Lung (tissue), 12 donors: ENCODE results near the gene ASAP2. TPM values are rescaled to one million over a fixed set of nuclear protein-coding genes. Genes with fewer than 3 reads are reported as not detected.
A peak's percentile ranks its signal among the peaks of the same experiment; 100 is the strongest.

ENCODE experiments used
- ATAC-seq: fragments of 200-7000 bp; cut with Tn5 transposase; one replicate; pipeline ENCODE4 v1.9.1; 2020; ENCODE audit warnings: moderate number of reproducible peaks; ENCODE audit not compliant: insufficient read depth, low FRiP score
- DNase-seq, 3 donors: peaks; one replicate each; pipeline ENCODE4 v3.0.0-alpha.2; 2013 to 2017
- H3K27ac ChIP-seq, 2 donors: one replicate each; pipeline ENCODE4 v1.5.1; 2013; ENCODE audit warnings: mild to moderate bottlenecking in 2 of 2, moderate library complexity in 2 of 2, control low read depth in 1 of 2, inconsistent platforms in 1 of 2, low read depth in 1 of 2, low read length in 1 of 2
- H3K27me3 ChIP-seq, 3 donors: one replicate each; pipeline ENCODE4 v1.5.1; 2013; ENCODE audit warnings: low read length in 2 of 3; ENCODE audit not compliant: control insufficient read depth in 3 of 3, insufficient read depth in 3 of 3
- H3K36me3 ChIP-seq, 4 donors: one replicate each; pipeline ENCODE4 v1.5.1; 2013; ENCODE audit warnings: low read length in 4 of 4, mild to moderate bottlenecking in 1 of 4, moderate library complexity in 1 of 4; ENCODE audit not compliant: control insufficient read depth in 4 of 4, insufficient read depth in 4 of 4
- H3K4me1 ChIP-seq, 5 donors: one replicate each; pipeline ENCODE4 v1.5.1; 2013; ENCODE audit warnings: low read length in 5 of 5, mild to moderate bottlenecking in 2 of 5, moderate library complexity in 1 of 5; ENCODE audit not compliant: control insufficient read depth in 5 of 5, insufficient read depth in 5 of 5
- H3K4me3 ChIP-seq: one replicate; pipeline ENCODE4 v1.5.1; 2013; ENCODE audit warnings: mild to moderate bottlenecking, control low read depth, moderate library complexity
- H3K9ac ChIP-seq, 2 donors: one replicate each; pipeline ENCODE4 v1.5.1; 2013; ENCODE audit warnings: low read length in 2 of 2, control low read depth in 1 of 2; ENCODE audit not compliant: insufficient read depth in 1 of 2
- H3K9me3 ChIP-seq, 4 donors: one replicate each; pipeline ENCODE4 v1.5.1; 2013; ENCODE audit warnings: low read length in 3 of 4, mild to moderate bottlenecking in 1 of 4, moderate library complexity in 1 of 4; ENCODE audit not compliant: control insufficient read depth in 4 of 4, insufficient read depth in 3 of 4
- WGBS, 2 donors: extraction: QIAGEN DNeasy Blood & Tissue Kit; methylation state at CpG; one replicate each; pipeline ENCODE4 v1.1.7; 2013; 5-methylcytosine and 5-hydroxymethylcytosine counted together
- polyA plus RNA-seq, 2 donors: library from polyadenylated mRNA; stranded (reverse); fragments of 200-250 nt; gene quantifications; one replicate each; pipeline ENCODE4 v1.2.1, GENCODE V29; 2013
- total RNA-seq, 2 donors: library from RNA; depleted of rRNA in 1 of 2; stranded (reverse); fragments of >200 nt in 1 of 2; gene quantifications; one replicate each; pipeline ENCODE4 v1.2.1, GENCODE V29; 2014 to 2021
- TF ChIP-seq, protein P1 (sequence below): IDR thresholded peaks from 2 replicates; pipeline ENCODE4 v1.5.1; 2012; ENCODE audit warnings: mild to moderate bottlenecking; ENCODE audit errors: control extremely low read depth, extremely low read depth
- donor health status: control.
- donor health status: control.
- donor health status: Bipolar disorder and iron deficiency.
- donor health status: healthy.
- donor health status: DM: yes; HTN: yes; CAD: no.

Gene ASAP2
- total and polyA plus RNA-seq, 4 donors: 7.4 to 30.9 (median 17.0) TPM

DNA sequence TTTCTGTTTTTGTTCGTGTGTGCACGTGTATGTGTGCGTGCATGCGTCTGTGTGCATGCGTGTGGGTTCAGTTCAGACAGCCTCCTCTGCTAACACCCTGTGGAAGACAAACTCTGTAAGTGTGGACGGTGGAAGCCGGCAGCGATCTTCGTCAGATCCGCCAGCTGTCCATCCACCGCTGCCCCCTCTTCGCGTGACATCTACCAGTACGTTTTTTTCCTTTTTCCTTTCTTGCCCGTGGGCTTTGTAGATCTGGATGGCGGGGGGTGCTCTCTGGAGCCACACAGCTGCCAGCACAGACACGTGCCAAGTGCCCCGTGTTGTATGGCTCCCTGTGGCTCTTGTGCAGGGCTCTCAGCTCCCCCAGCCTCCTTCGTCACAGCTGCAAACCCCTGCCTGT is 184.4 kb downstream of the ASAP2 start:
- Histone ChIP-seq H3K9ac (no peak overlapping the region), H3K4me3 (no peak overlapping the region), H3K4me1 (peaks cover 0 to 5% (median 0%) of the 10 kb centered on the region in 5 donors), H3K36me3 (peaks cover 0 to 30% (median 0%) of the 10 kb centered on the region in 4 donors), H3K27me3 (no peaks in the 10 kb centered on the region), H3K9me3 (no peaks in the 10 kb centered on the region), H3K27ac (no peak overlapping the region)
- 91 to 94% methylated on average over 19 of the region's 19 CpGs for WGBS, 2 donors
- ATAC-seq: no peak
- no peak for DNase-seq
- TF ChIP-seq, protein P1, sequence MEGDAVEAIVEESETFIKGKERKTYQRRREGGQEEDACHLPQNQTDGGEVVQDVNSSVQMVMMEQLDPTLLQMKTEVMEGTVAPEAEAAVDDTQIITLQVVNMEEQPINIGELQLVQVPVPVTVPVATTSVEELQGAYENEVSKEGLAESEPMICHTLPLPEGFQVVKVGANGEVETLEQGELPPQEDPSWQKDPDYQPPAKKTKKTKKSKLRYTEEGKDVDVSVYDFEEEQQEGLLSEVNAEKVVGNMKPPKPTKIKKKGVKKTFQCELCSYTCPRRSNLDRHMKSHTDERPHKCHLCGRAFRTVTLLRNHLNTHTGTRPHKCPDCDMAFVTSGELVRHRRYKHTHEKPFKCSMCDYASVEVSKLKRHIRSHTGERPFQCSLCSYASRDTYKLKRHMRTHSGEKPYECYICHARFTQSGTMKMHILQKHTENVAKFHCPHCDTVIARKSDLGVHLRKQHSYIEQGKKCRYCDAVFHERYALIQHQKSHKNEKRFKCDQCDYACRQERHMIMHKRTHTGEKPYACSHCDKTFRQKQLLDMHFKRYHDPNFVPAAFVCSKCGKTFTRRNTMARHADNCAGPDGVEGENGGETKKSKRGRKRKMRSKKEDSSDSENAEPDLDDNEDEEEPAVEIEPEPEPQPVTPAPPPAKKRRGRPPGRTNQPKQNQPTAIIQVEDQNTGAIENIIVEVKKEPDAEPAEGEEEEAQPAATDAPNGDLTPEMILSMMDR: no peak

DNA sequence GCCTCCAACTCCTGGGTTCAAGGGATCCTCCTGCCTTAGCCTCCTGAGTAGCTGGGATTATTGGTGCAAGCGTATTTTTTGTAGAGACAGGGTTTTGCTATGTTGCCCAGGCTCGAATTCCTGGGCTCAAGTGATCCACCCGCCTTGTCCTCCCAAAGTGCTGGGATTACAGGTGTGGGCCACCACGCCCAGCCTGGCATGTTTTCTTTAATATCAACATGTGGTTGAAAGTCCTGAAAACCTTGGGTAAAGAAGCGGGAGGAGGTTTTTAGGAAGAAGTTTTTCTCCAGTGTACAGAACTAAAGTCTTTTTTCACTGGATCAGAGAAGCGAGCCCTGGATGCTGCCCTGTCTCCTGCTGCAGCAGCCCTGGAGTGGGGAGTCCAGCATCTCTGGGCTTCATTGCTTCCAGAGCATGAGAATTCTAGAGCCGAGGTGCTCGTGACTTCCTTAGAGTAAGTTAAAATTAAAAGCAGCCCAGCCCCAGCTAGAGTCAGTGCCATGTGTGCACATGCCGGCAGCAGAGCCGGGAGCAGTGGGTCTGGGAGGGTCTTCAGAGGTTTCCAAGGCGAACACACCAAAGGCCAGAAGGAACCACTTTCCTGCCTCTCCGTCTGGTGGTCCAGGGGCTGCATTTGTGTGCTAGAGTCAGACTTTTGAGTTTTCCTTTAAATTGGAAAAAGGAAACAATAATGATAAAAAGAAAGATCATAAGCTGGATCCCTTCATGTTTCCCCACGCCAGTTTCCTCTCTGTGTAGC is 185.5 kb downstream of the ASAP2 start:
- H3K36me3 ChIP-seq: peaks cover 0 to 35% (median 0%) of the 10 kb centered on the region in 4 donors

DNA sequence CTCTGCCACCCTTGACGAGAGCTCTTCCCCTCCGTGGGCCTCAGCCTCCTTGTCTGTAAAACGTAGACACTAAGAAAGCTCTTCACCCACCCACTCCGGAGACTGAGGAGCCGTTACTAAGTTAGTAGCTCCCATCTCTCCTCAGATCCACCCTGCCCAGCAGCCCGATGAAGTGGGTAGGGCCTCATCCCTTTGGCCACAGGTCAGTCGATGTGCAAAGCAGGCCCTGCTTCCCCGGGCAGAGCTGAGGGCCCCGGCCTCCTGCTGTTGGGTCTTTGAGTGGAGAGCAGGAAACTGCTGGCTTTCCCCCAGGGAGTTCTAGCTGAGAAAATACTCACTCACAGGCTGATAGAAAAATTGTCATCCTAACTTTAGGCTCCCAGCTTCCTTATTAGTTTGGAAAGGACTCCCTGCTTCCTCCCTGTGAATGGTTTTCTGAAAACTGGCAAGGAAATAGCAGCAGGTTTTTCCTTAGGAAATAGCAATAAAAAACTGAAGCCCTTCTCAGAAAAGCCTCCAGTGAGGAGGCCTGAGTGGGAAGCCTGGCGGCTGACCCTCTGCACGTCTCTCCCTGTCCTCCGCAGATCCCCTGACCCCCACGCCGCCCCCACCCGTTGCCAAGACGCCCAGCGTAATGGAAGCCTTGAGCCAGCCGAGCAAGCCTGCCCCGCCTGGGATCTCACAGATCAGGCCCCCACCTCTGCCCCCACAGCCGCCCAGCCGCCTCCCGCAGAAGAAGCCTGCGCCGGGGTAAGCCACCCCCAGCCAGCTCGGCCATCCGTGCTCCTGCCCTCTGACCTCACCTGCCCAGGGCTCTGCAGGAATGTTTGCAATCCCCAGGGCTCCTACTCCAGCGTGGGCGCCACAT is 186.5 kb downstream of the ASAP2 start:
- TF ChIP-seq, protein P1: no peak
- Histone ChIP-seq H3K4me1 (peaks cover 0 to 5% (median 0%) of the 10 kb centered on the region in 5 donors), H3K27me3 (no peaks in the 10 kb centered on the region), H3K9ac (peak overlapping the region in 1 of 2 donors; percentile 5), H3K27ac (peak overlapping the region in 1 of 2 donors; percentile 2), H3K36me3 (peaks cover 0 to 36% (median 0%) of the 10 kb centered on the region in 4 donors), H3K9me3 (no peaks in the 10 kb centered on the region), H3K4me3 (no peak overlapping the region)
- 78 to 82% methylated on average over 28 of the region's 28 CpGs for WGBS, 2 donors
- ATAC-seq (no peak), DNase-seq (peak in 1 of 3 donors; percentile 16)

More for the DNA sequence above, 185.5 kb downstream of the ASAP2 start:
- DNase-seq: no peak
- TF ChIP-seq, protein P1: no peak
- ATAC-seq: no peak
- peaks cover 0 to 5% (median 0%) of the 10 kb centered on the region in 5 donors for H3K4me1 ChIP-seq
- H3K27ac ChIP-seq: no peak overlapping the region
- H3K9ac ChIP-seq: no peak overlapping the region
- no peaks in the 10 kb centered on the region for H3K9me3 ChIP-seq
- no peaks in the 10 kb centered on the region for H3K27me3 ChIP-seq
- H3K4me3 ChIP-seq: no peak overlapping the region
- 92 to 95% methylated on average over 13 of the region's 13 CpGs for WGBS, 2 donors
